Retinal pigment epithelial cell (primary cell): Measurements from ENCODE around the gene ADIRF.
"Not testable (repeated sequence)": the region's sequence is repeated elsewhere in the genome, so short reads cannot be mapped to it uniquely, and the experiment has no call there.

ENCODE experiments used
- DNase-seq: peaks from one replicate; pipeline ENCODE4 v3.0.0-alpha.2; 2010; ENCODE audit warnings: low read depth
- H3K4me3 ChIP-seq: 2 replicates; pipeline ENCODE4 v1.5.1; 2011; ENCODE audit warnings: mild to moderate bottlenecking, low read length, control low read depth, moderate library complexity
- TF ChIP-seq, protein P1 (sequence below): conservative IDR thresholded peaks from 2 replicates; pipeline ENCODE4 v1.5.1; 2011; ENCODE audit warnings: low read depth, low read length, control low read depth, inconsistent platforms

ADIRF gene

DNA sequence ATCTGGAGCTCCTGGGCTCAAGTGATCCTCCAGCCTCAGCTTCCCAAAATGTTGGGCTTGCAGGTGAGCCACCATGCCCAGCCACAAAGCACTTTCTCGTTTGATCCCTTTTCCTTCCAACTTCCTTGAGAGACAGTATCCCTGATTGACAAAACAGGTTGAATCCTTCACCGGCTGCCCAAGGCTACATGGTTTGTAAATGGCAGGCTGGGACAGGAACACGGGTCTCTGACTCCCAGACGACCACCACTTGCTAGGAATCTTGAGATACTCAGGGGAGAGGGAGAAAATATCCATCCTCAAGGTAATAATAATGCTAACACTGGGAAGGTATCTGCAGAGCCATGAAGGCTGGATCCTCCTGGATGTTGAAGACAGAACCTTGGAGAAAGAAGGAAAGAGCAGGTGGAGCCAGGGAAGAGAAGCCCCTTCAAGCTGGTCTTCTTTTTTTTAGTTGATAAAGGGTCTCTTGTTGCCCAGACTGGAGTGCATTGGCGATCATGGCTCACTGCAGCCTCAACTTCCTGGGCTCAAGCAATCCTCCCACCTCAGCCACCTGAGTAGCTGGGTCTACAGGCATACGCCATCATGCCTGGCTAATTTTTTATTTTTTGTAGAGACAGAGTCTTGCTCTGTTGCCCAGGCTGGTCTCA is 30.7 kb upstream of the ADIRF start:
- TF ChIP-seq, protein P1, sequence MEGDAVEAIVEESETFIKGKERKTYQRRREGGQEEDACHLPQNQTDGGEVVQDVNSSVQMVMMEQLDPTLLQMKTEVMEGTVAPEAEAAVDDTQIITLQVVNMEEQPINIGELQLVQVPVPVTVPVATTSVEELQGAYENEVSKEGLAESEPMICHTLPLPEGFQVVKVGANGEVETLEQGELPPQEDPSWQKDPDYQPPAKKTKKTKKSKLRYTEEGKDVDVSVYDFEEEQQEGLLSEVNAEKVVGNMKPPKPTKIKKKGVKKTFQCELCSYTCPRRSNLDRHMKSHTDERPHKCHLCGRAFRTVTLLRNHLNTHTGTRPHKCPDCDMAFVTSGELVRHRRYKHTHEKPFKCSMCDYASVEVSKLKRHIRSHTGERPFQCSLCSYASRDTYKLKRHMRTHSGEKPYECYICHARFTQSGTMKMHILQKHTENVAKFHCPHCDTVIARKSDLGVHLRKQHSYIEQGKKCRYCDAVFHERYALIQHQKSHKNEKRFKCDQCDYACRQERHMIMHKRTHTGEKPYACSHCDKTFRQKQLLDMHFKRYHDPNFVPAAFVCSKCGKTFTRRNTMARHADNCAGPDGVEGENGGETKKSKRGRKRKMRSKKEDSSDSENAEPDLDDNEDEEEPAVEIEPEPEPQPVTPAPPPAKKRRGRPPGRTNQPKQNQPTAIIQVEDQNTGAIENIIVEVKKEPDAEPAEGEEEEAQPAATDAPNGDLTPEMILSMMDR: no peak
- no peak overlapping the region for H3K4me3 ChIP-seq
- DNase-seq: no peak

DNA sequence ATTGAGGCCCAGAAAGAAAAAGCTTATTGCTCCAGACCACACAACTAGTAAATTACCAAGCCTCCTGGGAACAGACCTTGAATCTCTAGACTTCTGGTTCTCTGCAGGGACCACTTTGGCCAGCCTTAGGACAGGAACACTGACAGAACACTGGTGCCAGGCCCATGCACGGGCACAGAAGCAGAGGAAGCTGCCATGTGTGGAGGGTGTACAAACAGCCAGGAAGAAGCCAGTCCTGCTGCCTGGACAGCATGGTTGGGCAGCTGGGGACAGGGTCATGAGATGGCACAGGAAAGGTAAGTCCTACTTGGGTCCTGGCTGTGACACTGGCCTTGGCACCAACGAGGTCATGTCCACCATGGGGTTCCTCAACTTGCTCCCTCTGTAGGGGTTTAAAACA is 30.0 kb upstream of the ADIRF start:
- H3K4me3 ChIP-seq: no peak overlapping the region
- DNase-seq: no peak
- TF ChIP-seq, protein P1: no peak

DNA sequence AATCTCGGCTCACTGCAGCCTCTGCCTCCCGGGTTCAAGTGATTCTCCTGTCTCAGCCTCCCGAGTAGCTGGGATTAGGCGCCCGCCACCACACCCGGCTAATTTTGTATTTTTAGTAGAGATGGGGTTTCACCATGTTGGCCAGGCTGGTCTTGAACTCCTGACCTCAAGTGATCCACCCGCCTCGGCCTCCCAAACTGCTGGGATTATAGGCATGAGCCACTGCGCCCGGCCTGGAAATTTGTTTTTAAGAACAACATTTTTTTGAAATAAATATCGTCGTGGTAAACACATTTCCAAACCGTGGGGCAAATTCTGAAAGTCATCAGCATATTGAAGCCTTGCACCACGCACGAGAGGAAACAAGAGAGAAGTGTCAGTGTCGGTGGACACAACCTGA is 28.2 kb upstream of the ADIRF start:
- not testable (repeated sequence) for H3K4me3 ChIP-seq, DNase-seq

DNA sequence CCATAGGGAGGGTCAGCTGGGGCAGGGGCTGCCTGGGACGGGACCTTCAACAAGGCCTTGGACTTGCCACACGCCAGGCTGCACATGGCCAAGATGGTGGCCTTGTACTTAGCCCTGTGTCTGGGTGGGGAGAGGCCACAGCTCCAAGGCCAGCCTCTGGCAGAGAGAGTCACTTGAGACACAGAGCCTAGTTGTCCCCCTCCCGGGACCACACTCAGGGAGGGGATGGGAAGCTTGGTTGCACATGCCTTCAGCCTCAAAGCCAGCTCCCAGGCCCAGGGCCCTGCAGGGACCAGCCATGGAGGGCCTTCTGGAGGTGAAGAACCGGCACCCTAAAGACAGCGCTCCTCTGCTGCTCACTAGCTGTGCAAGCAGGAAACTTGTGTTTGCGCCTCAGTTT is 27.6 kb upstream of the ADIRF start:
- H3K4me3 ChIP-seq: no peak overlapping the region
- TF ChIP-seq, protein P1: no peak
- DNase-seq: no peak

DNA sequence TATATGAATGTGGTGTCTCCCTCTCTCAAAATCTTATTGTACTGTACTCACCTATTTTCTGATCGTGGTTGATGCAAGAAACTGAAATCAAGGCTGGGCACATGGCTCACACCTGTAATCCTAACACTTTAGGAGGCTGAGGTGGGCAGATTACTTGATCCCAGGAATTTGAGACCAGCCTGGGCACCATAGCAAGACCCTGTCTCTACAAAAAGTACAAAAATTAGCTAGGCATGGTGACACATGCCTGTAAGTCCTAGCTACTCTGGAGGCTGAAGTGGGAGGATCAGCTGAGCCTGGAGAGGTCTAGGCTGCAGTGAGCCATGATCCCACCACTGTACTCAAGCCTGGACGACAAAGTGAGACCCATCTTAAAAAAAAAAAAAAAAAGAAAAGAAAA is 26.9 kb upstream of the ADIRF start:
- TF ChIP-seq, protein P1: no peak
- DNase-seq: no peak
- no peak overlapping the region for H3K4me3 ChIP-seq

DNA sequence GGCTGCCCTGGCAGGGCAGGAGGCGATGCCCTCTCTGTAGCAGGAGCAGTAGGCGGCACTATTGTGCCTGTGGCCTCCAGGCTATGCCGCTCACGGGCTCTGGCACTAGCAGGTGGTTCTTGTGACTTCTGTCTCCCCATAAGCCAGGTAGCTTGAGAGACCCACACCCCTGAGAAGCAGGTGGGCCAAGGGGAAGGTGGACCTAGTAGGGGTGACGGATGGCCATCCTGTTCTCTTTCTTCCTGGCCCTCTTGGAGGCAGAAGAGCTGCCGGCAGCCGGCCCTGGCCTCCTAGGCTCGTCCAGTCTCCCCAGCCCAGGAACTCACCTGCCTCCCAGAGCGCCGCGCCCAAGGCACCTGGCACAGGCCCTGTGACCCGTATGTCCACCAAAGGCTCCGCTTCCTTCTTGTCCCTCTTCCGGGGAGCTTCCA is 26.3 kb upstream of the ADIRF start:
- TF ChIP-seq, protein P1: no peak
- DNase-seq: no peak
- H3K4me3 ChIP-seq: no peak overlapping the region

DNA sequence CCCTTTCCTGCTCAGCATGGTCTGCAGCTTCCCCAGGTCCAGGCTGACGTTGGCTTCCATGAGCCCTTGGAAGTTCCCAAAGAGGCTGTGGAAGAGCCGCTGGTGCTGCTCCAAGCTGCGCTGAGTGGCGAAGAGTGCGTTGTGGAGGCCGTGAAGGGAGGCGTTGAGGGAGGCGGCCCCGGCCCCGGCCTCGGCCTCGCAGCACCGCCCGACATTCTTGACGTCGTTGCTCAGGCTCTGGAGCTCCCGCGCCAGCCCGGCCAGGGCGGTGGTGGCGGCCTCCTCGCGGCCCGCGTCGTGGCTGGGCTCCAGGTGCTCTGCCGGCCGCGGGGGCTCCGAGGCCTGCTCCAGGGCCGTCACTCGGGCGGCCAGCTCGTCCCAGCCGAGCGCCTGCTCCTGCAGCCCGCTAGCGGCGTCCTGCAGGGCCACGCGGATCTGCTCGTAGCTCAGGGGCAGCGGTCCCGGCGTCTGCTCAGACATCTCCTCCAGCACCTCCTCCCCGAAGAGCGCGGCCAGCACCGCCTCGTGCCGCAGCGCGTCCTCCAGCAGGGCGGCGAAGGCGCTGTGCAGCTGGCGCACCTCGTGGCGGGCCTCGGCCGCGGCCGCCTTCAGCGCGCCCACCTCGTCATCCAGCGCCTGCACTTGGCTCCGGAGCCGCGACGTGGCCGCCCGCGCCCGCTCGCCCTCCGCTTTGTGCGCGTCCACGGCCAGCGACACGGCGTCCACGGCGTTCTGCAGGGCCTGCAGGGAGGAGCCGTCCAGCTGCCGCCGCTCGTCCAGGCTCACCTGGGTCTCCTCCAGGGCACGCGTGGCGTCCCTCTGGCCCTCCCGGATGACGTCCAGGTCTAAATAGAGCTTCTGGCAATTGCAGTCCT is 25.6 kb upstream of the ADIRF start:
- H3K4me3 ChIP-seq: no peak overlapping the region
- TF ChIP-seq, protein P1: no peak
- DNase-seq: no peak
